Measurements from ENCODE around the gene KITLG. TPM values are rescaled to one million over a fixed set of nuclear protein-coding genes. Genes with fewer than 3 reads are reported as not detected.

Gene KITLG
- total and polyA plus RNA-seq, 12 donors = 3.6 to 20.5 (median 8.6) TPM

- TF ChIP-seq CTCF (IDR thresholded peaks at IDR 0.05) = no peak
- intact Hi-C loops (cut with DNase I) = no loop called here
- ATAC-seq (no peak), DNase-seq (no peak)
- H3K27me3 ChIP-seq = no peaks in the 10 kb centered on the region
- no peak overlapping the region for H3K27ac ChIP-seq
- WGBS, 2 donors = 94 to 96% methylated on average over 1 of the region's 1 CpG
- peaks cover 0 to 64% (median 7%) of the 10 kb centered on the region in 9 donors for H3K36me3 ChIP-seq
- H3K9me3 ChIP-seq = no peaks in the 10 kb centered on the region
- H3K4me1 ChIP-seq = peaks cover 0 to 8% (median 0%) of the 10 kb centered on the region in 9 donors
- no peak overlapping the region for H3K4me3 ChIP-seq
Measured at GRCh38 chr12:88495031-88495430, 85.2 kb downstream of the KITLG start.

GRCh38 chr12:88494520-88494919, 85.8 kb downstream of the KITLG start:
- TF ChIP-seq CTCF (IDR thresholded peaks at IDR 0.05) = no peak
- 94 to 97% methylated on average over 1 of the region's 1 CpG for WGBS, 2 donors
- intact Hi-C loops (cut with DNase I) = loop anchor here in 1 of 10 donors (5.0 kb wide), 1 partner anchor 83 kb away; no protein-coding TSS in a partner anchor
- peaks cover 0 to 8% (median 0%) of the 10 kb centered on the region in 9 donors for H3K4me1 ChIP-seq
- H3K36me3 ChIP-seq = peaks cover 0 to 62% (median 7%) of the 10 kb centered on the region in 9 donors
- ATAC-seq (no peak), DNase-seq (no peak)
- no peak overlapping the region for H3K27ac ChIP-seq
- H3K9me3 ChIP-seq = no peaks in the 10 kb centered on the region
- no peak overlapping the region for H3K4me3 ChIP-seq
- no peaks in the 10 kb centered on the region for H3K27me3 ChIP-seq

- no peak overlapping the region for H3K27ac ChIP-seq
- H3K36me3 ChIP-seq = peaks cover 0 to 53% (median 7%) of the 10 kb centered on the region in 9 donors
- H3K9me3 ChIP-seq = no peaks in the 10 kb centered on the region
- no peak for TF ChIP-seq CTCF (IDR thresholded peaks at IDR 0.05)
- intact Hi-C loops (cut with DNase I) = loop anchor here in 1 of 10 donors (5.0 kb wide), 1 partner anchor 84 kb away; no protein-coding TSS in a partner anchor
- DNase-seq (no peak), ATAC-seq (no peak)
- peaks cover 0 to 8% (median 0%) of the 10 kb centered on the region in 9 donors for H3K4me1 ChIP-seq
- 62 to 63% methylated on average over 2 of the region's 2 CpGs for WGBS, 2 donors
- H3K4me3 ChIP-seq = no peak overlapping the region
- H3K27me3 ChIP-seq = no peaks in the 10 kb centered on the region
Measured at GRCh38 chr12:88493636-88494035, 86.6 kb downstream of the KITLG start.

- 90 to 92% methylated on average over 2 of the region's 2 CpGs for WGBS, 2 donors
Measured at GRCh38 chr12:88490425-88490824, 89.8 kb downstream of the KITLG start.

More at GRCh38 chr12:88490425-88490824, 89.8 kb downstream of the KITLG start:
- peaks cover 0 to 22% (median 0%) of the 10 kb centered on the region in 9 donors for H3K36me3 ChIP-seq
- intact Hi-C loops (cut with DNase I) = loop anchor here in 1 of 10 donors (5.0 kb wide), 1 partner anchor 87 kb away; no protein-coding TSS in a partner anchor
- H3K4me1 ChIP-seq = no peaks in the 10 kb centered on the region
- TF ChIP-seq CTCF (IDR thresholded peaks at IDR 0.05) = no peak
- no peak overlapping the region for H3K27ac ChIP-seq
- DNase-seq (no peak), ATAC-seq (no peak)
- H3K4me3 ChIP-seq = no peak overlapping the region
- no peaks in the 10 kb centered on the region for H3K27me3 ChIP-seq
- no peaks in the 10 kb centered on the region for H3K9me3 ChIP-seq

All from heart right ventricle (tissue), 16 donors.